ENCODE results near the gene LACC1. TPM values are rescaled to one million over a fixed set of nuclear protein-coding genes. Genes with fewer than 3 reads are reported as not detected.

The LACC1 gene
- total RNA-seq, 1 donor, result 21.0 TPM

DNA sequence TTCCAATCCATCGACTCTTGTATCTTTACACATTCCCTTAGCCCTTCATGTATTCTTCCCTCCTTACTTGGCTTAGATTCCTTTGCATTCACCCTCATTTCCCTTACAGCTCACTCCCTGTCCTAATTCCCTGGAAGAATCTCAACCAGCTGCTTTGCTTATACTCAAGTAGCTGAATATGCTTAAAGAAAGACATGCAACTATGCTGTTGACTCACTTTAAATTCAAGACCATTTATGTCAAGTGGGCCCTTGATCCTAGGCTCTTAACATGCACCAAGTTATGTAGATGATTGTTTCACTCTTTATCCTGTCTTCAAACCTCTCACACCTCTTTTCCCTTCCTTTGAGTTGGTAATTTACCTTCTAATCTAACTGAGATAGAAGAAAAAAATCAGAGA lies 7.5 kb upstream of the LACC1 start:
- Histone ChIP-seq H3K4me2 (ENCODE audit: insufficient read depth, low read length) (no peak overlapping the region), H3K9me3 (ENCODE audit: low read depth, low read length) (no peaks in the 10 kb centered on the region), H3K36me3 (ENCODE audit: insufficient read depth, low read length) (no peaks in the 10 kb centered on the region), H3K27ac (ENCODE audit: low read depth, low read length) (no peak overlapping the region), H4K20me1 (ENCODE audit: insufficient read depth, low read length) (no peaks in the 10 kb centered on the region), H2AFZ (ENCODE audit: low read length) (no peak overlapping the region), H3K27me3 (ENCODE audit: insufficient read depth, low read length) (no peaks in the 10 kb centered on the region), H3K4me3 (ENCODE audit: insufficient read depth, low read length) (no peak overlapping the region), H3K4me1 (ENCODE audit: insufficient read depth, low read length) (no peaks in the 10 kb centered on the region), H3K79me2 (ENCODE audit: insufficient read depth, low read length) (no peaks in the 10 kb centered on the region)
- TF ChIP-seq, protein P1, sequence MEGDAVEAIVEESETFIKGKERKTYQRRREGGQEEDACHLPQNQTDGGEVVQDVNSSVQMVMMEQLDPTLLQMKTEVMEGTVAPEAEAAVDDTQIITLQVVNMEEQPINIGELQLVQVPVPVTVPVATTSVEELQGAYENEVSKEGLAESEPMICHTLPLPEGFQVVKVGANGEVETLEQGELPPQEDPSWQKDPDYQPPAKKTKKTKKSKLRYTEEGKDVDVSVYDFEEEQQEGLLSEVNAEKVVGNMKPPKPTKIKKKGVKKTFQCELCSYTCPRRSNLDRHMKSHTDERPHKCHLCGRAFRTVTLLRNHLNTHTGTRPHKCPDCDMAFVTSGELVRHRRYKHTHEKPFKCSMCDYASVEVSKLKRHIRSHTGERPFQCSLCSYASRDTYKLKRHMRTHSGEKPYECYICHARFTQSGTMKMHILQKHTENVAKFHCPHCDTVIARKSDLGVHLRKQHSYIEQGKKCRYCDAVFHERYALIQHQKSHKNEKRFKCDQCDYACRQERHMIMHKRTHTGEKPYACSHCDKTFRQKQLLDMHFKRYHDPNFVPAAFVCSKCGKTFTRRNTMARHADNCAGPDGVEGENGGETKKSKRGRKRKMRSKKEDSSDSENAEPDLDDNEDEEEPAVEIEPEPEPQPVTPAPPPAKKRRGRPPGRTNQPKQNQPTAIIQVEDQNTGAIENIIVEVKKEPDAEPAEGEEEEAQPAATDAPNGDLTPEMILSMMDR (IDR thresholded peaks at IDR 0.05; ENCODE audit: extremely low read depth, low read depth, low read length), result no peak
- no peak for DNase-seq (ENCODE audit: insufficient read length, low spot score, missing footprints)

DNA sequence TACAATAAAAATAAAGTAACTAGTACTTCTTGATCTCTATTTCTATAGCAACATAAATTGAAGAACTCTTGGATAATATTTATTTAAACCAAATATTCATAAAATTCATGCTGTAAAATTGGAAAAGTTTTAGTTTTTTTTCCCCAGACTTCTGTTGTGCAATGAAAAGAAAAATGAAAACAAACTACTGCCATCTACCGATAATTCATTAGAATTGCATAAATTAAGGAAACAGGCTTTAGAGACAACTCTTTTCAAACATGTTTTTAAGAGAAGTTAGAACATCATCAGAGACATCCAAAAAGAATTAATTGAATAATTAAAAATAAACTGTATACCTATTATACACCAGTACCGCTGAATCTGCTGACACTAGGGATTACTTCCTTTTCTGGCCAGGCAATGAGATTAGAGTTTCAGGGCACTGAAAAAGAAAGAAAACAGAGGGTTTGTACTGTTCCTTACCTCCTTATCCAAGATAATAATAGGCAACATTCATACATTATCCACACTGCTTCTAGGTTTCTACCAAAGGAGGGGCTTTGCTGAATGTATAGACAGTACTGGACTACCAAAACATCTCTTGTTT lies 5.1 kb upstream of the LACC1 start:
- TF ChIP-seq, protein P1 (IDR thresholded peaks at IDR 0.05; ENCODE audit: extremely low read depth, low read depth, low read length), result peak; percentile 61
- Histone ChIP-seq H3K4me2 (ENCODE audit: insufficient read depth, low read length) (no peak overlapping the region), H3K79me2 (ENCODE audit: insufficient read depth, low read length) (peaks cover 6% of the 10 kb centered on the region), H3K4me3 (ENCODE audit: insufficient read depth, low read length) (no peak overlapping the region), H3K36me3 (ENCODE audit: insufficient read depth, low read length) (no peaks in the 10 kb centered on the region), H3K9me3 (ENCODE audit: low read depth, low read length) (no peaks in the 10 kb centered on the region), H2AFZ (ENCODE audit: low read length) (no peak overlapping the region), H4K20me1 (ENCODE audit: insufficient read depth, low read length) (no peaks in the 10 kb centered on the region), H3K27me3 (ENCODE audit: insufficient read depth, low read length) (no peaks in the 10 kb centered on the region), H3K27ac (ENCODE audit: low read depth, low read length) (no peak overlapping the region), H3K4me1 (ENCODE audit: insufficient read depth, low read length) (peaks cover 6% of the 10 kb centered on the region)
- no peak for DNase-seq (ENCODE audit: insufficient read length, low spot score, missing footprints)

DNA sequence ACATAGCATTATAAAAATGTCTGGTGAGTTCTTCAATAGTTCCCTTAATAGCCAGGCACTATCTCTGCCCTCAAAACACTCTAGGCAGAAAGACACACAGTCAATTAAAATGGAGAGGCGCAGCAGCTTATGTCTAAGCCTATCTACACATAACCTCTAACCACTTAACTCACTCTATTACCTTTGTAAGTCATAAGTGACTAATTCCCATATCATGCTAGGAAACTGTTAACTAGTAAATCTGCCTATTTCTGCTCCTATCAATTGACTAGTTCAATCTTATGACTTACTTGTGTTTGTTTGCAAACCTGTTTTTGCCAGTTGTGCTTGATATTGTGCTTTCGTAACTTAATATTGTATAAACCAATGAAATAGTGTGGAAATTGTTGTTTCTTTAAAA lies 3.3 kb upstream of the LACC1 start:
- Histone ChIP-seq H2AFZ (ENCODE audit: low read length) (no peak overlapping the region), H3K79me2 (ENCODE audit: insufficient read depth, low read length) (peaks cover 9% of the 10 kb centered on the region), H3K36me3 (ENCODE audit: insufficient read depth, low read length) (no peaks in the 10 kb centered on the region), H4K20me1 (ENCODE audit: insufficient read depth, low read length) (no peaks in the 10 kb centered on the region), H3K4me3 (ENCODE audit: insufficient read depth, low read length) (no peak overlapping the region), H3K9me3 (ENCODE audit: low read depth, low read length) (no peaks in the 10 kb centered on the region), H3K27ac (ENCODE audit: low read depth, low read length) (no peak overlapping the region), H3K4me2 (ENCODE audit: insufficient read depth, low read length) (no peak overlapping the region), H3K4me1 (ENCODE audit: insufficient read depth, low read length) (peaks cover 12% of the 10 kb centered on the region), H3K27me3 (ENCODE audit: insufficient read depth, low read length) (no peaks in the 10 kb centered on the region)
- no peak for DNase-seq (ENCODE audit: insufficient read length, low spot score, missing footprints)
- TF ChIP-seq, protein P1 (IDR thresholded peaks at IDR 0.05; ENCODE audit: extremely low read depth, low read depth, low read length), result no peak

DNA sequence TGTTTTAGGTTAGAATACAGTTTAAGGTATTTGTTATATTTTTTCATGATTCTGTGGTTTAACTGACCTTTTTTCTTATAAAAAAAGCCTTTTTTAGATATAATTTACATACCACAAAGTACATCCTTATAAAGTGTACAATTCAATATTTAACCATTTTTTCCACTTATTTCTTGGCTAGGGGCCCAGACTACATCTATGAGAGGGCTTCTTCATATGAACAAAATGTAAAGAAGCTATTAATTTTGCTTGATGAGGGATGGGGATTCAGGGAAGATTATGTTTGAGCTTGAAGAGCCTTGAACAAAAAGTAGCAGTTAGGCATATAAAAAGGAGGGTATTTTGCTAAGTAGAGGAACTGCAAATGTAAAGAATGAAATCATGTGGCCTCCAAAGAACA lies 2.4 kb upstream of the LACC1 start:
- Histone ChIP-seq H3K4me1 (ENCODE audit: insufficient read depth, low read length) (peaks cover 12% of the 10 kb centered on the region), H3K9me3 (ENCODE audit: low read depth, low read length) (no peaks in the 10 kb centered on the region), H3K27ac (ENCODE audit: low read depth, low read length) (no peak overlapping the region), H3K4me3 (ENCODE audit: insufficient read depth, low read length) (no peak overlapping the region), H4K20me1 (ENCODE audit: insufficient read depth, low read length) (no peaks in the 10 kb centered on the region), H3K4me2 (ENCODE audit: insufficient read depth, low read length) (no peak overlapping the region), H3K79me2 (ENCODE audit: insufficient read depth, low read length) (peaks cover 9% of the 10 kb centered on the region), H2AFZ (ENCODE audit: low read length) (no peak overlapping the region), H3K36me3 (ENCODE audit: insufficient read depth, low read length) (no peaks in the 10 kb centered on the region), H3K27me3 (ENCODE audit: insufficient read depth, low read length) (no peaks in the 10 kb centered on the region)
- no peak for DNase-seq (ENCODE audit: insufficient read length, low spot score, missing footprints)
- TF ChIP-seq, protein P1 (IDR thresholded peaks at IDR 0.05; ENCODE audit: extremely low read depth, low read depth, low read length), result no peak
